Vagina (tissue), 2 donors: ENCODE data around the gene ZNHIT1. TPM values are rescaled to one million over a fixed set of nuclear protein-coding genes. Genes with fewer than 3 reads are reported as not detected.
A peak's percentile ranks its signal among the peaks of the same experiment; 100 is the strongest.

ENCODE experiments used
- DNase-seq, 2 donors: peaks; one replicate each; pipeline ENCODE4 v3.0.0-alpha.2; 2017; ENCODE audit errors: extremely low spot score in 2 of 2
- H3K27ac ChIP-seq: fragments of 200-600 bp; sonication (generic); one replicate; pipeline ENCODE4 v1.5.1; 2019
- H3K27me3 ChIP-seq: fragments of 200-600 bp; sonication (generic); one replicate; pipeline ENCODE4 v1.5.1; 2019
- H3K36me3 ChIP-seq, 2 donors: fragments of 200-600 bp; sonication (generic); one replicate each; pipeline ENCODE4 v1.5.1; 2017 to 2019
- H3K4me1 ChIP-seq: fragments of 200-600 bp; sonication (generic); one replicate; pipeline ENCODE4 v1.5.1; 2019
- H3K4me3 ChIP-seq, 2 donors: fragments of 200-600 bp; sonication (generic); 1 replicate in 1 of 2; 2 replicates in 1 of 2; pipeline ENCODE4 v1.5.1; 2016 to 2019
- H3K9me3 ChIP-seq: fragments of 200-600 bp; sonication (generic); one replicate; pipeline ENCODE4 v1.5.1; 2019
- CTCF ChIP-seq, 3 experiments: fragments of 450-650 bp in 2 of 3; fragments of 200-600 bp in 1 of 3; sonication (generic) in 1 of 3; IDR thresholded peaks; one replicate each; pipeline ENCODE4 v1.5.1; 2017 to 2019; ENCODE audit warnings: antibody characterized with exemption in 3 of 3, mild to moderate bottlenecking in 2 of 3, moderate library complexity in 2 of 3
- POLR2A ChIP-seq, 2 donors: fragments of 450-650 bp; IDR thresholded peaks; one replicate each; pipeline ENCODE4 v1.6.1; 2017; ENCODE audit warnings: antibody characterized with exemption in 2 of 2, mild to moderate bottlenecking in 2 of 2, moderate library complexity in 2 of 2
- POLR2AphosphoS5 ChIP-seq, 2 donors: sonication (generic); formaldehyde crosslinking; IDR thresholded peaks; one replicate each; pipeline ENCODE4 v1.9.0; 2017; ENCODE audit warnings: antibody characterized with exemption in 2 of 2, mild to moderate bottlenecking in 2 of 2, low read depth in 1 of 2; ENCODE audit not compliant: insufficient read depth in 1 of 2
- intact Hi-C: fragments of 100-400 bp; cut with DNase I; formaldehyde crosslinking; loops from one replicate; pipeline ENCODE4 v1.15.1; 2023
- total RNA-seq: library from RNA; depleted of rRNA; stranded (reverse); fragments of >200 nt; gene quantifications from one replicate; pipeline ENCODE4 v1.2.3, GENCODE V29; 2016

ZNHIT1 gene
- total RNA-seq, 1 donor from 2014 or later: 55.2 TPM

GRCh38 chr7:101241015-101241363 is 23.0 kb downstream of the ZNHIT1 start:
- H3K27ac ChIP-seq: peak overlapping the region; percentile 84
- no peak for DNase-seq
- H3K9me3 ChIP-seq: no peaks in the 10 kb centered on the region
- no peak overlapping the region for H3K4me3 ChIP-seq
- intact Hi-C loops: no loop called here
- TF ChIP-seq CTCF (IDR thresholded peaks at IDR 0.05) (no peak), POLR2A (IDR thresholded peaks at IDR 0.05) (no peak), POLR2AphosphoS5 (IDR thresholded peaks at IDR 0.05; ENCODE audit: insufficient read depth in 1 of 2, low read depth in 1 of 2) (no peak)
- H3K27me3 ChIP-seq: no peaks in the 10 kb centered on the region
- H3K36me3 ChIP-seq: peaks cover 0 to 17% of the 10 kb centered on the region in 2 donors
- H3K4me1 ChIP-seq: peaks cover 76% of the 10 kb centered on the region

- TF ChIP-seq POLR2A (IDR thresholded peaks at IDR 0.05) (no peak), POLR2AphosphoS5 (IDR thresholded peaks at IDR 0.05; ENCODE audit: insufficient read depth in 1 of 2, low read depth in 1 of 2) (no peak), CTCF (IDR thresholded peaks at IDR 0.05) (no peak)
- intact Hi-C loops: no loop called here
- peaks cover 0 to 17% of the 10 kb centered on the region in 2 donors for H3K36me3 ChIP-seq
- DNase-seq: no peak
- peaks cover 74% of the 10 kb centered on the region for H3K4me1 ChIP-seq
- H3K4me3 ChIP-seq: no peak overlapping the region
- H3K27me3 ChIP-seq: no peaks in the 10 kb centered on the region
- H3K9me3 ChIP-seq: no peaks in the 10 kb centered on the region
- H3K27ac ChIP-seq: no peak overlapping the region
These were observed 23.7 kb downstream of the ZNHIT1 start for GRCh38 chr7:101241443-101242349.

GRCh38 chr7:101243646-101244374 is 25.8 kb downstream of the ZNHIT1 start:
- H3K4me1 ChIP-seq: peaks cover 53% of the 10 kb centered on the region
- H3K27me3 ChIP-seq: no peaks in the 10 kb centered on the region
- DNase-seq: no peak
- H3K9me3 ChIP-seq: no peaks in the 10 kb centered on the region
- peak overlapping the region; percentile 77 to 85 for H3K4me3 ChIP-seq
- TF ChIP-seq POLR2A (IDR thresholded peaks at IDR 0.05) (no peak), CTCF (IDR thresholded peaks at IDR 0.05) (no peak), POLR2AphosphoS5 (IDR thresholded peaks at IDR 0.05; ENCODE audit: insufficient read depth in 1 of 2, low read depth in 1 of 2) (no peak)
- intact Hi-C loops: no loop called here
- peaks cover 0 to 17% of the 10 kb centered on the region in 2 donors for H3K36me3 ChIP-seq
- peak overlapping the region; percentile 97 for H3K27ac ChIP-seq

- Histone ChIP-seq H3K4me1 (peaks cover 52% of the 10 kb centered on the region), H3K27ac (peak within 1 kb of the TSS; percentile 97), H3K36me3 (peaks cover 0 to 12% of the 10 kb centered on the region in 2 donors), H3K4me3 (peak within 1 kb of the TSS; percentile 77 to 85), H3K27me3 (no peaks in the 10 kb centered on the region), H3K9me3 (no peaks in the 10 kb centered on the region)
- intact Hi-C loops: no loop called here
- TF ChIP-seq POLR2AphosphoS5 (IDR thresholded peaks at IDR 0.05; ENCODE audit: insufficient read depth in 1 of 2, low read depth in 1 of 2) (peak; percentile 90 to 98), POLR2A (IDR thresholded peaks at IDR 0.05) (peak in 1 of 2 donors; percentile 71), CTCF (IDR thresholded peaks at IDR 0.05) (peak; percentile 30 to 90 (median 90))
- no peak for DNase-seq
These were observed 26.6 kb downstream of the ZNHIT1 start, which contains the start of gene FIS1 for GRCh38 chr7:101244375-101245146. Gene FIS1 (minus strand): TSS chr7:101245081. CDS start chr7:101245004, 77 bp downstream.
